Karpas-422 (cell line): ENCODE results near the gene CRIP2. TPM values are rescaled to one million over a fixed set of nuclear protein-coding genes. Genes with fewer than 3 reads are reported as not detected.

Experiments
- DNase-seq: peaks from one replicate; pipeline ENCODE4 v3.0.0-alpha.2; 2015
- H2AFZ ChIP-seq: fragments of 200-600 bp; sonication (generic); 2 replicates; pipeline ENCODE4 v1.6.1; 2014; ENCODE audit warnings: antibody characterized with exemption, low read length, mixed read lengths
- H3K27ac ChIP-seq: fragments of 200-600 bp; sonication (generic); 2 replicates; pipeline ENCODE4 v1.5.1; 2014; ENCODE audit warnings: mild to moderate bottlenecking, low read length, moderate library complexity
- H3K27me3 ChIP-seq: fragments of 200-600 bp; sonication (generic); 2 replicates; pipeline ENCODE4 v1.6.1; 2014; ENCODE audit warnings: low read length, mixed read lengths
- H3K36me3 ChIP-seq: fragments of 200-600 bp; sonication (generic); 2 replicates; pipeline ENCODE4 v1.6.1; 2014; ENCODE audit warnings: low read length, mixed read lengths; ENCODE audit not compliant: insufficient read depth
- H3K4me1 ChIP-seq: fragments of 200-600 bp; sonication (generic); 2 replicates; pipeline ENCODE4 v1.6.1; 2014; ENCODE audit warnings: mild to moderate bottlenecking, low read length, mixed read lengths
- H3K4me2 ChIP-seq: fragments of 200-600 bp; sonication (generic); 2 replicates; pipeline ENCODE4 v1.6.1; 2014; ENCODE audit warnings: low read length, low read depth, mild to moderate bottlenecking; ENCODE audit not compliant: poor library complexity, severe bottlenecking
- H3K4me3 ChIP-seq: fragments of 200-600 bp; sonication (generic); 2 replicates; pipeline ENCODE4 v1.5.1; 2014; ENCODE audit warnings: mild to moderate bottlenecking, antibody characterized with exemption, low read length, mixed read lengths
- H3K79me2 ChIP-seq: fragments of 200-600 bp; sonication (generic); 2 replicates; pipeline ENCODE4 v1.6.1; 2014; ENCODE audit warnings: mild to moderate bottlenecking, low read length, mixed read lengths
- H3K9ac ChIP-seq: fragments of 200-600 bp; sonication (generic); 2 replicates; pipeline ENCODE4 v1.6.0; 2014; ENCODE audit warnings: low read length
- H3K9me2 ChIP-seq: fragments of 200-600 bp; sonication (generic), shearing (Covaris generic); replicated peaks from 2 replicates; pipeline ENCODE4 v1.6.0; 2014; ENCODE audit warnings: mild to moderate bottlenecking, low read length, moderate library complexity; ENCODE audit not compliant: insufficient read depth
- H3K9me3 ChIP-seq: fragments of 300-700, 200-600 bp; sonication (generic); 2 replicates; pipeline ENCODE4 v1.6.1; 2014; ENCODE audit warnings: low read length, mixed read lengths
- H4K20me1 ChIP-seq: fragments of 200-600 bp; sonication (generic); 2 replicates; pipeline ENCODE4 v1.6.1; 2014; ENCODE audit warnings: mild to moderate bottlenecking, antibody characterized with exemption, low read length, low read depth; ENCODE audit not compliant: insufficient read depth
- total RNA-seq: library from RNA; depleted of rRNA; stranded (reverse); fragments of >200 nt; shearing (Covaris generic); gene quantifications from 2 replicates; pipeline ENCODE4 v1.2.3, GENCODE V29; 2014; ENCODE audit warnings: low replicate concordance

The CRIP2 gene
- total RNA-seq, 1 experiment from 2014 or later: 0.45 TPM

DNA sequence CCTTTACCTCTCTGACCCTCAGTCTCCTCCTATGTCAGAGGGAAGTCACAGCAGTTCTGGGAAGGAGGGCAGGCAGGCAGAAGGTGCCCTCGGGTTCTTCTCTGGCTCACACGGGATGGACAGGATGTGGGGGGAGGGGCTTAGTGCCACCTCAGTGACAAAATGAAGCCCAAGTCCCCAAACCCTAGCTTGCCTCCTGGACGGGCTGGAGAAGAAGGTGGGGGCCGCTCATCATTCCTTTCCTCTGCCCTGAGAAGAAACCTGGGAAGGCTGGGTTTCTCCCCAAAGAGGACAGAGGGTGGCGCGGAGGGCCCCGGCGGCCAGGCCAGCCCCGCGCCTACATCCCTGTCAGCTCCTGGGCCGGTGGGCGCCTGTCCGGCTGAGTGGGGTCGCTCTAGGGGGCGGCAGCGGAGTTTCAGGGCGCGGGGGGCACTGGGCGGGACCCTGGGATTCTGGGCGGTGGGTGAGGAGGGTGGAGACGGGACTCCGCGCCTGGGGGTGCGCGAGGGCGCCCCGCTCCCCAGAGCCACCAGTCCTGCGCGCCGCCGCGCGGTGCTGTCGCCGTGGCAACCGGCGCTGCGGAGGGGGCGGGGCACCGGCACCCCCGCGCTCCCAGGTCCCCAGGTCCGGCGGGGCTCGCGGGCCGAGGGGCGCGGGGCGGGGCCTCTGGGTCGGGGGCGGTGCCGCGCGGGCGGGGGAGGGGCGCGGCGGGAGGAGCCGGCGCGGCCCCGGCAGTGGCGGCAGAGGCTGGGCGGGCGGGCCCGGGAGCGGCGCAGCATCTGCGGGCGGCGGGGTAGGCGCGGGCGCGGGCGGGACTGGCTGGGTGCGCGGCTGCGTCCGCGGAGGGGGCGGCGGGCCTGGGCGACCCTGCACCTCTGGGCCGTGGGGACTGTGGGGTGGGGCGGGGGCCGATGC lies 51.5 kb downstream of the CRIP2 start, which contains the start of gene TMEM121:
Gene TMEM121, plus strand, starts transcription at position 723 of the 915 bp plus-strand sequence. CDS start 2,252 bp downstream, outside the sequence.
- H2AFZ ChIP-seq: no peak within 1 kb of the TSS
- no peaks in the 10 kb centered on the region for H4K20me1 ChIP-seq
- no peak within 1 kb of the TSS for H3K4me2 ChIP-seq
- H3K79me2 ChIP-seq: no peaks in the 10 kb centered on the region
- H3K4me1 ChIP-seq: peaks cover 31% of the 10 kb centered on the region
- H3K27ac ChIP-seq: no peak within 1 kb of the TSS
- H3K36me3 ChIP-seq: no peaks in the 10 kb centered on the region
- no peaks in the 10 kb centered on the region for H3K27me3 ChIP-seq
- no peaks in the 10 kb centered on the region for H3K9me3 ChIP-seq
- H3K9ac ChIP-seq: no peak within 1 kb of the TSS
- no peak for DNase-seq
- no peaks in the 10 kb centered on the region for H3K9me2 ChIP-seq
- H3K4me3 ChIP-seq: no peak within 1 kb of the TSS

DNA sequence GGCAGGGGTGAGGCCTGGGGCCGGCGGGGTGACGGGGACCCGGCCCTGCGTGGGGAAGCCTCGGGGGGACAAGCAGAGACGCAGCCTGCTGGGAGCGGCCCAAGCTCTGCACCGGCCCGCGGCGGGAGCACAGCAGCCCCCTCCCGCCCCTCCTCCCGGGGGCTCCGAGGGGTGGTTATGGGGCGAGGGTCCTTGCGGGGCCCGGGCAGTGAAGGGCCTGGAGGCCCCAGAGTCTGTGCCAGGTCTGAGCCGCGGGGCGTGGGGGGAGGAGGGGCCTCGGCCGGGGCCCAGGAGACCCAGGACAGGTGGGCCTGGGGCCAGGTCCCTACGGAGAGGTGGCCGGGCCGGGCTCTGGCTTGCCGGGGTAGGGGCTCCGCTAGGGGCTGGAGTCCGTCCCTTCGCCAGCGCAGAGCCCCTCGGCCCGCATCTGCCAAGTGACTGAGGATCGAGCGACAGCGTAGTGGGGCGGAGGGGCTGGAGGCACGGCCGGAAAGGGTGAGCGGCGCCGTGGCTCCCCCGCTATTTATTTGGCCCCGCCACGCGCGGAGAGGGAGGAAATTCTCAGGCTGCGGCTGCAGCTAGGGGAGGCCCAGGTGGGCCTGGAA lies 52.3 kb downstream of the CRIP2 start:
- Histone ChIP-seq H3K9me3 (no peaks in the 10 kb centered on the region), H3K9ac (no peak overlapping the region), H3K27me3 (no peaks in the 10 kb centered on the region), H3K36me3 (no peaks in the 10 kb centered on the region), H4K20me1 (peaks cover 4% of the 10 kb centered on the region; the same call in 1 of the 2 replicates), H3K9me2 (no peaks in the 10 kb centered on the region), H3K4me2 (no peak overlapping the region), H3K27ac (no peak overlapping the region), H3K79me2 (no peaks in the 10 kb centered on the region), H2AFZ (no peak overlapping the region), H3K4me1 (peaks cover 39% of the 10 kb centered on the region), H3K4me3 (no peak overlapping the region)
- no peak for DNase-seq

DNA sequence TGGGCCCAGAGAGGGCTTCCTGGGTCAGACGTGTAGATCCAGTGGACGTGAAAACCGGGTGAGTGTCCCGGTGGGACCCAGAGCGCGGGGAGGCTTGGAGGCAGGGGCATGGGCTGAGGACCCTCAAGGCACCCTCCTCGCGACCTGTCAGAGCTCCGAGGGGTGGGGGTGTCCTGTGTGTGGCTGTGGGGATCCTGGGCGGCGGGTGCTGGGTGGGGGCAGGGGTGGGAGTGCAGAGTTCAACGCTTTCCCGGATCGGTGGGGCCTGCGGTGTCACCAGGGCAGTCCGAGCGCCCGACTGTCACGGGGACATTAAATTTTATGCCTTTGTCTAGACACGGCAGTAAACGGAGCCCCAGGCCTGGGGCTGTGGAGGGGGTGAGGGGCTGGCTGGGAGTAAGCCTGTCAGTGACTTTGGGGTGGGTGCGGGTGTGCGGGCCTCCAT lies 52.8 kb downstream of the CRIP2 start:
- H3K4me1 ChIP-seq: peaks cover 44% of the 10 kb centered on the region
- H3K4me2 ChIP-seq: no peak overlapping the region
- DNase-seq: no peak

DNA sequence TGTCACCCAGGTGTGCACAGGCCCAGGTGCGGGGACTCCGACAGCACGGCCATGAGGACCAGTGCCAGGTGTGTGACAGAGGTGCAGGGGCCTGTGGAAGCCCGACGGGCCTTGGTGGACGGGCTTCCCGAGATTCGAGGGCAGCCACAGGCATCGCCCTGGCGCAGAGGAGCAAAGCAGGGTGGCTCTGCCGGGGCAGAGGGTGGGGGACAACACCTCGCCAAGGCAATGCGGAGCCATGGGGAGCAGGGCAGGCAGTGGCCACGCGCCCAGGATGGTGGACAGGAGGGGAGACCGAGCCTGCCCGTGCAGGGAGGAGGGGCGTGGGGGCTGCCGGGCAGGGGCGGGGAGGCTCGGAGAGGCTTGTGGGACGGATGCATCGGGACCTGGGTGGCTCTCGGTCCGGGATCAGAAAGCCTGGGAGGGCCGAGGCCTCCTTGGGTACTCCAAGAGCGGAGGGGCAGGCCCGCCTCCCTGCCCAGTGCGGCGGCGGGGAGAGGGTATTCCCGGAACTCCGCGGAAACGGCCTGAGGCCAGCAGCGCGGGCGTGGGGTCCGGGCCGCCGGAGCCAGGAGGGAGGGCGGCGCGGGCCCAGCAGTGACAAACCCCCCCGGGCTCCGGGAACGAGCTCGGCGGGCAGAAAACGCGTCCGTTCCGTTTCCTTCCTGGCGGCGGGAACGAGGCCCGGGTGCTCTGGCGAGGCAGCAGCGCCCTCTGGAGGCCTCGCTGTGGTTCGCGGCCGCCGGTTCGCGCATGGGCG lies 53.4 kb downstream of the CRIP2 start:
- Histone ChIP-seq H3K9me3 (no peaks in the 10 kb centered on the region), H3K36me3 (no peaks in the 10 kb centered on the region), H3K9me2 (no peaks in the 10 kb centered on the region), H3K4me1 (peaks cover 50% of the 10 kb centered on the region), H3K4me2 (peak overlapping the region; percentile 67), H3K4me3 (peak overlapping the region; percentile 61), H3K9ac (peak overlapping the region; percentile 70), H3K27me3 (no peaks in the 10 kb centered on the region), H4K20me1 (peaks cover 6% of the 10 kb centered on the region; the same call in 1 of the 2 replicates), H3K79me2 (no peaks in the 10 kb centered on the region), H2AFZ (peak overlapping the region; percentile 73), H3K27ac (no peak overlapping the region)
- DNase-seq: peak; percentile 94

More for the DNA sequence above, 52.8 kb downstream of the CRIP2 start:
- no peaks in the 10 kb centered on the region for H3K79me2 ChIP-seq
- no peak overlapping the region for H2AFZ ChIP-seq
- no peaks in the 10 kb centered on the region for H3K9me3 ChIP-seq
- H3K9me2 ChIP-seq: no peaks in the 10 kb centered on the region
- H3K9ac ChIP-seq: no peak overlapping the region
- no peak overlapping the region; the same call in 1 of the 2 replicates for H3K4me3 ChIP-seq
- H4K20me1 ChIP-seq: peaks cover 6% of the 10 kb centered on the region; the same call in 1 of the 2 replicates
- no peaks in the 10 kb centered on the region for H3K27me3 ChIP-seq
- H3K27ac ChIP-seq: no peak overlapping the region
- no peaks in the 10 kb centered on the region for H3K36me3 ChIP-seq

DNA sequence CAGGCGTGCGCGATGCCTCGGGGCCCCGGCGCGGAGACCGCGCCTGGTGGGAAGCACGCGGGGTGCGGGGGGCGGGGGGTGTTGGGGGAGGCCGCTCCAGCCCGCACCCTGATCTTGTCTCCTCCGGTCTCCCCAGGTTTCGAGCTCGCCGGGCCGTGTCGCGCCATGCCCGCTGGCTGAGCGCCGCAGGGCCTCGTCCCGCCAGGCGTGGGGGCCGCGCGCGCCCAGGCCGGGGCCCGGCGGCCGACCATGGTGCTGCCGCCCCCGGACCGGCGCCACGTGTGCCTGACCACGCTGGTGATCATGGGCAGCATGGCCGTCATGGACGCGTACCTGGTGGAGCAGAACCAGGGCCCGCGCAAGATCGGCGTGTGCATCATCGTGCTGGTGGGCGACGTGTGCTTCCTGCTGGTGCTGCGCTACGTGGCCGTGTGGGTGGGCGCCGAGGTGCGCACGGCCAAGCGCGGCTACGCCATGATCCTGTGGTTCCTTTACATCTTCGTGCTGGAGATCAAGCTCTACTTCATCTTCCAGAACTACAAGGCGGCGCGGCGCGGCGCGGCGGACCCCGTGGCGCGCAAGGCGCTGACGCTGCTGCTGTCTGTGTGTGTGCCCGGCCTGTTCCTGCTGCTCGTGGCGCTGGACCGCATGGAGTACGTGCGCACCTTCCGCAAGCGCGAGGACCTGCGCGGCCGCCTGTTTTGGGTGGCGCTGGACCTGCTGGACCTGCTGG lies 54.1 kb downstream of the CRIP2 start:
- Histone ChIP-seq H3K27me3 (no peaks in the 10 kb centered on the region), H4K20me1 (peaks cover 6% of the 10 kb centered on the region; the same call in 1 of the 2 replicates), H3K27ac (no peak overlapping the region), H3K4me3 (peak overlapping the region; percentile 61; the same call in 1 of the 2 replicates), H3K9me3 (no peaks in the 10 kb centered on the region), H3K79me2 (no peaks in the 10 kb centered on the region), H3K4me1 (peaks cover 52% of the 10 kb centered on the region), H3K36me3 (no peaks in the 10 kb centered on the region), H3K9ac (peak overlapping the region; percentile 70; the same call in 1 of the 2 replicates), H2AFZ (no peak overlapping the region), H3K4me2 (peak overlapping the region; percentile 67), H3K9me2 (no peaks in the 10 kb centered on the region)
- no peak for DNase-seq

DNA sequence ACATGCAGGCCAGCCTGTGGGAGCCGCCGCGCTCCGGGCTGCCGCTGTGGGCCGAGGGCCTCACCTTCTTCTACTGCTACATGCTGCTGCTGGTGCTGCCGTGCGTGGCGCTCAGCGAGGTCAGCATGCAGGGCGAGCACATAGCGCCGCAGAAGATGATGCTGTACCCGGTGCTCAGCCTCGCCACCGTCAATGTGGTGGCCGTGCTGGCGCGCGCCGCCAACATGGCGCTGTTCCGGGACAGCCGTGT lies 54.6 kb downstream of the CRIP2 start:
- Histone ChIP-seq H2AFZ (no peak overlapping the region), H3K4me2 (peak overlapping the region; percentile 20), H4K20me1 (peaks cover 6% of the 10 kb centered on the region; the same call in 1 of the 2 replicates), H3K9ac (no peak overlapping the region), H3K36me3 (no peaks in the 10 kb centered on the region), H3K79me2 (no peaks in the 10 kb centered on the region), H3K4me1 (peaks cover 52% of the 10 kb centered on the region), H3K27me3 (no peaks in the 10 kb centered on the region), H3K4me3 (no peak overlapping the region), H3K27ac (no peak overlapping the region), H3K9me2 (no peaks in the 10 kb centered on the region), H3K9me3 (no peaks in the 10 kb centered on the region)
- no peak for DNase-seq
